ENCODE measurements around the gene JMJD1C. TPM values are rescaled to one million over a fixed set of nuclear protein-coding genes. Genes with fewer than 3 reads are reported as not detected.
"Not testable (repeated sequence)": the region's sequence is repeated elsewhere in the genome, so short reads cannot be mapped to it uniquely, and the experiment has no call there.

The JMJD1C gene
- total and polyA plus RNA-seq, 4 experiments from 2014 or later, result 22.8 to 115 (median 84.5) TPM

- intact Hi-C loops (cut with micrococcal nuclease), result no loop called here
- H3K36me3 Mint-ChIP-seq, result no peaks in the 10 kb centered on the region
- H3K27ac Mint-ChIP-seq, result peak overlapping the region in 1 of 7 donors; percentile 60
- POLR2A ChIA-PET (ENCODE audit: partially characterized antibody), result no interaction called here
- H3K27me3 Mint-ChIP-seq, result no peaks in the 10 kb centered on the region
- Histone ChIP-seq H3K4me1 (ENCODE audit: insufficient read depth, low read length) (no peaks in the 10 kb centered on the region), H3K27ac (ENCODE audit: low read depth, low read length) (no peak overlapping the region), H3K4me3 (ENCODE audit: low read length in 2 of 2) (no peak overlapping the region), H3K27me3 (ENCODE audit: insufficient read depth, low read length) (no peaks in the 10 kb centered on the region), H3K36me3 (ENCODE audit: insufficient read depth, low read length) (no peaks in the 10 kb centered on the region), H3K9me3 (ENCODE audit: control insufficient read depth in 1 of 2, low read length in 2 of 2) (no peaks in the 10 kb centered on the region)
- H3K4me3 Mint-ChIP-seq, result no peak overlapping the region
- CTCF ChIA-PET (ENCODE audit: partially characterized antibody), result interaction anchor here (1.8 kb wide), 1 partner anchor 328 kb away, joined by 6 read pairs; no protein-coding TSS in a partner anchor
- DNase-seq, result no peak
- peaks cover 0 to 15% (median 6%) of the 10 kb centered on the region in 4 donors for H3K4me1 Mint-ChIP-seq
- no peaks in the 10 kb centered on the region for H3K9me3 Mint-ChIP-seq
Observed at GRCh38 chr10:63300801-63301200, 165.0 kb downstream of the JMJD1C start.

DNA sequence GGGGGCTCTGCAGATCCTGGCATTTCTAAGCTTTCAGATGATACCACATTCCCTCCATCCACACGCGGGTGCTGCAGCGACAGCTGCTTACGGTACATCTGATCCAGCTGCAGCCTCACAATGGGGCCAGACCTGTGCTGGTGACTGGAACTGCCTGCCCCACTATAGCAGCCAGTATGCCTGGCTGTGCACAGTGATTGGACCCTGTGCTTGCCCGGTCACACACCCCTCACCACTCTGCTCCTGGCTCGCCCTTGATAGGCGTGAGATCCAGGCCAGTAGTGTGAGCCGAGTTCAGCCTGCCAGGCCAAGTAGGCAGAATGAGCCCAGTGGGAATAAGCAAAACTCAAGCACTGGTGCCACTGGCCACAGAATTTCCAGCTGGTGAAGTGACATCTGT is 167.8 kb downstream of the JMJD1C start:
- H3K4me1 Mint-ChIP-seq, result peaks cover 4 to 11% (median 9%) of the 10 kb centered on the region in 4 donors
- no peaks in the 10 kb centered on the region for H3K4me1 ChIP-seq (ENCODE audit: insufficient read depth, low read length)
- no peak for DNase-seq
- no peak overlapping the region for H3K4me3 ChIP-seq (ENCODE audit: low read length in 2 of 2)
- H3K27ac ChIP-seq (ENCODE audit: low read depth, low read length), result no peak overlapping the region
- intact Hi-C loops (cut with micrococcal nuclease), result no loop called here
- no peaks in the 10 kb centered on the region for H3K9me3 ChIP-seq (ENCODE audit: control insufficient read depth in 1 of 2, low read length in 2 of 2)
- no peaks in the 10 kb centered on the region for H3K36me3 ChIP-seq (ENCODE audit: insufficient read depth, low read length)
- POLR2A ChIA-PET (ENCODE audit: partially characterized antibody), result no interaction called here
- H3K9me3 Mint-ChIP-seq, result no peaks in the 10 kb centered on the region
- no peaks in the 10 kb centered on the region for H3K36me3 Mint-ChIP-seq
- no peak overlapping the region for H3K4me3 Mint-ChIP-seq
- CTCF ChIA-PET (ENCODE audit: partially characterized antibody), result interaction anchor here (0.5 kb wide), 1 partner anchor 34 kb away, joined by 3 read pairs; no protein-coding TSS in a partner anchor
- H3K27ac Mint-ChIP-seq, result no peak overlapping the region
- no peaks in the 10 kb centered on the region for H3K27me3 Mint-ChIP-seq
- H3K27me3 ChIP-seq (ENCODE audit: insufficient read depth, low read length), result no peaks in the 10 kb centered on the region

GRCh38 chr10:63294781-63295180 is 171.0 kb downstream of the JMJD1C start:
- no peaks in the 10 kb centered on the region for H3K27me3 ChIP-seq (ENCODE audit: insufficient read depth, low read length)
- POLR2A ChIA-PET (ENCODE audit: partially characterized antibody), result no interaction called here
- no peaks in the 10 kb centered on the region for H3K36me3 ChIP-seq (ENCODE audit: insufficient read depth, low read length)
- no peaks in the 10 kb centered on the region for H3K4me1 ChIP-seq (ENCODE audit: insufficient read depth, low read length)
- DNase-seq, result no peak
- no peak overlapping the region for H3K27ac ChIP-seq (ENCODE audit: low read depth, low read length)
- Mint-ChIP-seq H3K4me3 (no peak overlapping the region), H3K27ac (peak overlapping the region in 2 of 7 donors; percentile 3 to 52), H3K4me1 (peaks cover 2 to 9% (median 4%) of the 10 kb centered on the region in 4 donors), H3K36me3 (no peaks in the 10 kb centered on the region), H3K9me3 (no peaks in the 10 kb centered on the region), H3K27me3 (no peaks in the 10 kb centered on the region)
- no peak overlapping the region for H3K4me3 ChIP-seq (ENCODE audit: low read length in 2 of 2)
- intact Hi-C loops (cut with micrococcal nuclease), result no loop called here
- no peaks in the 10 kb centered on the region for H3K9me3 ChIP-seq (ENCODE audit: control insufficient read depth in 1 of 2, low read length in 2 of 2)
- CTCF ChIA-PET (ENCODE audit: partially characterized antibody), result no interaction called here

- intact Hi-C loops (cut with micrococcal nuclease), result not testable (repeated sequence)
Observed at GRCh38 chr10:63292847-63293246, 172.9 kb downstream of the JMJD1C start.

GRCh38 chr10:63288170-63288569 is 177.6 kb downstream of the JMJD1C start:
- intact Hi-C loops (cut with micrococcal nuclease), result no loop called here
- CTCF ChIA-PET (ENCODE audit: partially characterized antibody), result interaction anchor here (0.5 to 0.9 kb wide), 2 partner anchors 19 to 153 kb away, joined by 3 read pairs; no protein-coding TSS in a partner anchor

More at GRCh38 chr10:63292847-63293246, 172.9 kb downstream of the JMJD1C start:
- DNase-seq; H3K36me3 ChIP-seq (ENCODE audit: insufficient read depth, low read length); H3K27me3 Mint-ChIP-seq; H3K4me1 ChIP-seq (ENCODE audit: insufficient read depth, low read length); H3K9me3 ChIP-seq (ENCODE audit: control insufficient read depth in 1 of 2, low read length in 2 of 2); H3K4me3 ChIP-seq (ENCODE audit: low read length in 2 of 2); H3K9me3 Mint-ChIP-seq; H3K36me3 Mint-ChIP-seq; H3K4me1 Mint-ChIP-seq; H3K4me3 Mint-ChIP-seq; H3K27ac ChIP-seq (ENCODE audit: low read depth, low read length); CTCF ChIA-PET (ENCODE audit: partially characterized antibody); POLR2A ChIA-PET (ENCODE audit: partially characterized antibody); H3K27me3 ChIP-seq (ENCODE audit: insufficient read depth, low read length): not testable (repeated sequence)
- peak overlapping the region in 1 of 7 donors; percentile 73 for H3K27ac Mint-ChIP-seq

GRCh38 chr10:63286754-63287264 is 179.0 kb downstream of the JMJD1C start:
- H3K9me3 ChIP-seq (ENCODE audit: control insufficient read depth in 1 of 2, low read length in 2 of 2), result no peaks in the 10 kb centered on the region
- H3K4me3 ChIP-seq (ENCODE audit: low read length in 2 of 2), result no peak overlapping the region
- Mint-ChIP-seq H3K4me1 (peaks cover 4 to 9% (median 6%) of the 10 kb centered on the region in 4 donors), H3K27me3 (no peaks in the 10 kb centered on the region), H3K9me3 (no peaks in the 10 kb centered on the region), H3K36me3 (no peaks in the 10 kb centered on the region), H3K4me3 (no peak overlapping the region), H3K27ac (no peak overlapping the region)
- no peaks in the 10 kb centered on the region for H3K27me3 ChIP-seq (ENCODE audit: insufficient read depth, low read length)
- no peaks in the 10 kb centered on the region for H3K4me1 ChIP-seq (ENCODE audit: insufficient read depth, low read length)
- no peak for DNase-seq
- intact Hi-C loops (cut with micrococcal nuclease), result no loop called here
- no peak overlapping the region for H3K27ac ChIP-seq (ENCODE audit: low read depth, low read length)
- ChIA-PET POLR2A (ENCODE audit: partially characterized antibody) (interaction anchor here (1.0 kb wide), 1 partner anchor 74 kb away, joined by 3 read pairs; no protein-coding TSS in a partner anchor), CTCF (ENCODE audit: partially characterized antibody) (interaction anchor here (2.0 kb wide), 1 partner anchor 342 kb away, joined by 5 read pairs; no protein-coding TSS in a partner anchor)
- no peaks in the 10 kb centered on the region for H3K36me3 ChIP-seq (ENCODE audit: insufficient read depth, low read length)

More at GRCh38 chr10:63288170-63288569, 177.6 kb downstream of the JMJD1C start:
- no peaks in the 10 kb centered on the region for H3K9me3 ChIP-seq (ENCODE audit: control insufficient read depth in 1 of 2, low read length in 2 of 2)
- no peak overlapping the region for H3K4me3 Mint-ChIP-seq
- no peak for DNase-seq
- no peaks in the 10 kb centered on the region for H3K36me3 ChIP-seq (ENCODE audit: insufficient read depth, low read length)
- no peak overlapping the region for H3K27ac ChIP-seq (ENCODE audit: low read depth, low read length)
- H3K27me3 ChIP-seq (ENCODE audit: insufficient read depth, low read length), result no peaks in the 10 kb centered on the region
- POLR2A ChIA-PET (ENCODE audit: partially characterized antibody), result interaction anchor here (1.0 kb wide), 1 partner anchor 19 kb away, joined by 3 read pairs; no protein-coding TSS in a partner anchor
- H3K4me1 Mint-ChIP-seq, result peaks cover 5 to 9% (median 7%) of the 10 kb centered on the region in 4 donors
- no peak overlapping the region for H3K4me3 ChIP-seq (ENCODE audit: low read length in 2 of 2)
- no peaks in the 10 kb centered on the region for H3K9me3 Mint-ChIP-seq
- H3K36me3 Mint-ChIP-seq, result no peaks in the 10 kb centered on the region
- H3K27ac Mint-ChIP-seq, result no peak overlapping the region
- H3K27me3 Mint-ChIP-seq, result no peaks in the 10 kb centered on the region
- no peaks in the 10 kb centered on the region for H3K4me1 ChIP-seq (ENCODE audit: insufficient read depth, low read length)

DNA sequence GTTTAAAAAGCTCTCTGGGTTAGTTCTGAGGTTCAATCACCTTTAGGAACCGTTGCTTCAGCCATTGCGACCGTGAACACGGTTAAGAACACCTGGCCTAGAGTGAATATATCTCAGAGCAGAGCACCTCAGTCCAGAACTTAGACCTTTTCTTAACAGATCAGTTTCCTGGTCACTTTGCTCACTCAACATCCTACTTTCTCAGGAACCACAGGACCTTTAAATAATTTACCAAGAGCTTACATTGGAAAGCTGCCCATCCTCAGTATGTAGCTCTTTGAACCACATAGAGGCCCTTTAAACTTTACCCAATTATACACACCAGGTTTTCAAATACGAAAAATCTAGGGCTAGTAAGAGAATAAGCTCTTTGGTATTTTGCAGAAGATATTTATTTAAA is 179.4 kb downstream of the JMJD1C start:
- Histone ChIP-seq H3K27ac (ENCODE audit: low read depth, low read length) (no peak overlapping the region), H3K36me3 (ENCODE audit: insufficient read depth, low read length) (no peaks in the 10 kb centered on the region), H3K4me3 (ENCODE audit: low read length in 2 of 2) (no peak overlapping the region), H3K4me1 (ENCODE audit: insufficient read depth, low read length) (no peaks in the 10 kb centered on the region), H3K27me3 (ENCODE audit: insufficient read depth, low read length) (no peaks in the 10 kb centered on the region), H3K9me3 (ENCODE audit: control insufficient read depth in 1 of 2, low read length in 2 of 2) (no peaks in the 10 kb centered on the region)
- no peak overlapping the region for H3K27ac Mint-ChIP-seq
- H3K27me3 Mint-ChIP-seq, result no peaks in the 10 kb centered on the region
- H3K4me3 Mint-ChIP-seq, result no peak overlapping the region
- H3K9me3 Mint-ChIP-seq, result no peaks in the 10 kb centered on the region
- CTCF ChIA-PET (ENCODE audit: partially characterized antibody), result interaction anchor here (2.0 kb wide), 1 partner anchor 342 kb away, joined by 5 read pairs; no protein-coding TSS in a partner anchor
- intact Hi-C loops (cut with micrococcal nuclease), result no loop called here
- DNase-seq, result no peak
- H3K4me1 Mint-ChIP-seq, result peaks cover 4 to 9% (median 6%) of the 10 kb centered on the region in 4 donors
- H3K36me3 Mint-ChIP-seq, result no peaks in the 10 kb centered on the region
- POLR2A ChIA-PET (ENCODE audit: partially characterized antibody), result interaction anchor here (0.8 to 1.0 kb wide), 2 partner anchors 17 to 73 kb away, joined by 3 to 4 read pairs; no protein-coding TSS in a partner anchor

Measured in CD4-positive, alpha-beta memory T cell (primary cell).